Measurements from ENCODE around the gene KRT76.

DNA sequence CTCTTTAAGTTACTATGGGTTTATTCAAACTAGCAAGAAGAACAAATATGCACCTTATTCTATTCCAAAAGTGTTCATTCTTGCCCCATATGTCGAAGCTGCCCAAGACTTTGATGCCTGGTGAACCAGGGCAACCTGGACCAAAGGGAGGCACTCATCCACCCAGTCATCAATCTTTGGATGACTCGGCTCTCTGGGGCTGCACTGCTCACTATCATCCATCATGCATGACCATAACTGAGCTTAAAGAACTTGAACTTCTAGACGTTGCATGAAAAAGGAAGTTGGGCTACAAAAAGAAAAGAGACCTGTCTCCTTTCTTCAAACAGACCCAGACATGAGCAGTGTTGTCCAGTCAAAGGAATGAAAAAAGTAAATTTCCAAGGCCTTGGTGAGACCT, 35.6 kb upstream of the KRT76 start:
- TF ChIP-seq, protein P1, sequence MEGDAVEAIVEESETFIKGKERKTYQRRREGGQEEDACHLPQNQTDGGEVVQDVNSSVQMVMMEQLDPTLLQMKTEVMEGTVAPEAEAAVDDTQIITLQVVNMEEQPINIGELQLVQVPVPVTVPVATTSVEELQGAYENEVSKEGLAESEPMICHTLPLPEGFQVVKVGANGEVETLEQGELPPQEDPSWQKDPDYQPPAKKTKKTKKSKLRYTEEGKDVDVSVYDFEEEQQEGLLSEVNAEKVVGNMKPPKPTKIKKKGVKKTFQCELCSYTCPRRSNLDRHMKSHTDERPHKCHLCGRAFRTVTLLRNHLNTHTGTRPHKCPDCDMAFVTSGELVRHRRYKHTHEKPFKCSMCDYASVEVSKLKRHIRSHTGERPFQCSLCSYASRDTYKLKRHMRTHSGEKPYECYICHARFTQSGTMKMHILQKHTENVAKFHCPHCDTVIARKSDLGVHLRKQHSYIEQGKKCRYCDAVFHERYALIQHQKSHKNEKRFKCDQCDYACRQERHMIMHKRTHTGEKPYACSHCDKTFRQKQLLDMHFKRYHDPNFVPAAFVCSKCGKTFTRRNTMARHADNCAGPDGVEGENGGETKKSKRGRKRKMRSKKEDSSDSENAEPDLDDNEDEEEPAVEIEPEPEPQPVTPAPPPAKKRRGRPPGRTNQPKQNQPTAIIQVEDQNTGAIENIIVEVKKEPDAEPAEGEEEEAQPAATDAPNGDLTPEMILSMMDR (conservative IDR thresholded peaks at IDR 0.05; ENCODE audit: low read depth in 2 of 2): no peak
- TF ChIP-seq, protein P2, sequence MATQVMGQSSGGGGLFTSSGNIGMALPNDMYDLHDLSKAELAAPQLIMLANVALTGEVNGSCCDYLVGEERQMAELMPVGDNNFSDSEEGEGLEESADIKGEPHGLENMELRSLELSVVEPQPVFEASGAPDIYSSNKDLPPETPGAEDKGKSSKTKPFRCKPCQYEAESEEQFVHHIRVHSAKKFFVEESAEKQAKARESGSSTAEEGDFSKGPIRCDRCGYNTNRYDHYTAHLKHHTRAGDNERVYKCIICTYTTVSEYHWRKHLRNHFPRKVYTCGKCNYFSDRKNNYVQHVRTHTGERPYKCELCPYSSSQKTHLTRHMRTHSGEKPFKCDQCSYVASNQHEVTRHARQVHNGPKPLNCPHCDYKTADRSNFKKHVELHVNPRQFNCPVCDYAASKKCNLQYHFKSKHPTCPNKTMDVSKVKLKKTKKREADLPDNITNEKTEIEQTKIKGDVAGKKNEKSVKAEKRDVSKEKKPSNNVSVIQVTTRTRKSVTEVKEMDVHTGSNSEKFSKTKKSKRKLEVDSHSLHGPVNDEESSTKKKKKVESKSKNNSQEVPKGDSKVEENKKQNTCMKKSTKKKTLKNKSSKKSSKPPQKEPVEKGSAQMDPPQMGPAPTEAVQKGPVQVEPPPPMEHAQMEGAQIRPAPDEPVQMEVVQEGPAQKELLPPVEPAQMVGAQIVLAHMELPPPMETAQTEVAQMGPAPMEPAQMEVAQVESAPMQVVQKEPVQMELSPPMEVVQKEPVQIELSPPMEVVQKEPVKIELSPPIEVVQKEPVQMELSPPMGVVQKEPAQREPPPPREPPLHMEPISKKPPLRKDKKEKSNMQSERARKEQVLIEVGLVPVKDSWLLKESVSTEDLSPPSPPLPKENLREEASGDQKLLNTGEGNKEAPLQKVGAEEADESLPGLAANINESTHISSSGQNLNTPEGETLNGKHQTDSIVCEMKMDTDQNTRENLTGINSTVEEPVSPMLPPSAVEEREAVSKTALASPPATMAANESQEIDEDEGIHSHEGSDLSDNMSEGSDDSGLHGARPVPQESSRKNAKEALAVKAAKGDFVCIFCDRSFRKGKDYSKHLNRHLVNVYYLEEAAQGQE (IDR thresholded peaks at IDR 0.05; ENCODE audit: unreplicated experiment): no peak
- no peak for TF ChIP-seq EZH2phosphoT487 (IDR thresholded peaks at IDR 0.05; ENCODE audit: unreplicated experiment)
- no peak for TF ChIP-seq JUNB (IDR thresholded peaks at IDR 0.05; ENCODE audit: unreplicated experiment)
- no peak for TF ChIP-seq STAT1 (IDR thresholded peaks at IDR 0.05; ENCODE audit: unreplicated experiment)
- TF ChIP-seq CREB1 (CRISPR knock-in tag; IDR thresholded peaks at IDR 0.05; ENCODE audit: low read depth): no peak
- no peak for TF ChIP-seq EZH2 (IDR thresholded peaks at IDR 0.05; ENCODE audit: low read depth, unreplicated experiment)
- no peak for TF ChIP-seq ETS1 (IDR thresholded peaks at IDR 0.05)
- no peak for TF ChIP-seq POLR2AphosphoS5 (IDR thresholded peaks at IDR 0.05; ENCODE audit: low read depth)
- TF ChIP-seq ZNF331 (CRISPR knock-in tag; IDR thresholded peaks at IDR 0.05; ENCODE audit: low read depth): no peak
- TF ChIP-seq NANOG (IDR thresholded peaks at IDR 0.05; ENCODE audit: borderline replicate concordance): no peak

Measured in GM23338 (cell line).